Mammary epithelial cell (primary cell): ENCODE measurements around the gene TFAP2D.

ENCODE experiments used
- EZH2 ChIP-seq: IDR thresholded peaks from 2 replicates; pipeline ENCODE4 v1.6.1; 2012; ENCODE audit warnings: low read length, inconsistent platforms, borderline replicate concordance
- TF ChIP-seq, protein P1 (sequence below), 2 donors: IDR thresholded peaks in 1 of 2; conservative IDR thresholded peaks in 1 of 2; 2 replicates each; pipeline ENCODE4 v1.5.1; 2011 to 2012; ENCODE audit warnings: inconsistent platforms in 2 of 2, low read length in 2 of 2, mild to moderate bottlenecking in 2 of 2, control low read depth in 1 of 2, low read depth in 1 of 2; ENCODE audit not compliant: insufficient read depth in 1 of 2; ENCODE audit errors: extremely low read depth in 1 of 2

DNA sequence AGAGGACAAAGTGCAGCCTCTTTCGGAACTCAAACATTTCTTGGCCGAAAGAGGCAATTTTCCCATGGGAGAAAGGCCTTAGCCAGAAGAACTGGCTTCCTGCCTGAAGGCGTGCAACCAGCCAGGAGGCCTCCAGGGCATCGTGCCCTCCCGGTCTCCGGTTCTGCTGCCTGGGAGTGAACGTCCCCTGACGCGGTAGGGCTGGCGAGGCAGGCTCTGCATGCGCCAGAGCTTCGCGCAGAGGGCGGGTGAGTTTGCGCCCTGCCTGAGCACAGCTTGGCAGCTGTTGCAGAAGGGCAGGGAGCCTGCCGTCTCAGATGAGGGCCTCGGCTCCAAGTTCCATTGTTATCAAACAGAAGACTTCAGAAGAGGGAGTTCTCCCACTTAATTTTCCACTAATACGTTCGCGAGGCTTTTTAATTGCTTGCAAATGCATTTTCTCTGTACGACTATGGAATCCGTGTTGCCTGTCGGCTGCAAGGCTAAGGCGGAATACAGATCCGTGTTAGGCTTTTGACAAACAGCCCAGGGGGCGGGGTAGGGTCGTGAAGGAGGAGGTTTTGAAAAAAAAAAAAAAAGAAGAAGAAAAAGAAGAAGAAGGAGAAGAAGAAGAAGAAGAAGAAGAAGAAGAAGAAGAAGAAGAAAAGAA, 5.5 kb upstream of the TFAP2D start:
- TF ChIP-seq EZH2, result peak; percentile 84
- TF ChIP-seq, protein P1, sequence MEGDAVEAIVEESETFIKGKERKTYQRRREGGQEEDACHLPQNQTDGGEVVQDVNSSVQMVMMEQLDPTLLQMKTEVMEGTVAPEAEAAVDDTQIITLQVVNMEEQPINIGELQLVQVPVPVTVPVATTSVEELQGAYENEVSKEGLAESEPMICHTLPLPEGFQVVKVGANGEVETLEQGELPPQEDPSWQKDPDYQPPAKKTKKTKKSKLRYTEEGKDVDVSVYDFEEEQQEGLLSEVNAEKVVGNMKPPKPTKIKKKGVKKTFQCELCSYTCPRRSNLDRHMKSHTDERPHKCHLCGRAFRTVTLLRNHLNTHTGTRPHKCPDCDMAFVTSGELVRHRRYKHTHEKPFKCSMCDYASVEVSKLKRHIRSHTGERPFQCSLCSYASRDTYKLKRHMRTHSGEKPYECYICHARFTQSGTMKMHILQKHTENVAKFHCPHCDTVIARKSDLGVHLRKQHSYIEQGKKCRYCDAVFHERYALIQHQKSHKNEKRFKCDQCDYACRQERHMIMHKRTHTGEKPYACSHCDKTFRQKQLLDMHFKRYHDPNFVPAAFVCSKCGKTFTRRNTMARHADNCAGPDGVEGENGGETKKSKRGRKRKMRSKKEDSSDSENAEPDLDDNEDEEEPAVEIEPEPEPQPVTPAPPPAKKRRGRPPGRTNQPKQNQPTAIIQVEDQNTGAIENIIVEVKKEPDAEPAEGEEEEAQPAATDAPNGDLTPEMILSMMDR (conservative IDR thresholded peaks at IDR 0.05 in 1 of 2, IDR thresholded peaks at IDR 0.05 in 1 of 2; ENCODE audit: extremely low read depth in 1 of 2, insufficient read depth in 1 of 2, low read depth in 1 of 2, low read length in 2 of 2), result no peak
